Activated CD4-positive, alpha-beta T cell treated with anti-CD3 and anti-CD28 coated beads for 1 hour (primary cell): ENCODE measurements around the gene LSM7.
"Not testable (repeated sequence)": the region's sequence is repeated elsewhere in the genome, so short reads cannot be mapped to it uniquely, and the experiment has no call there.

Experiments used
- DNase-seq: peaks from one replicate; pipeline ENCODE4 v3.0.0-alpha.2; 2020

LSM7 gene

GRCh38 chr19:2291185-2291751, 37.1 kb downstream of the LSM7 start:
- DNase-seq: no peak

DNA sequence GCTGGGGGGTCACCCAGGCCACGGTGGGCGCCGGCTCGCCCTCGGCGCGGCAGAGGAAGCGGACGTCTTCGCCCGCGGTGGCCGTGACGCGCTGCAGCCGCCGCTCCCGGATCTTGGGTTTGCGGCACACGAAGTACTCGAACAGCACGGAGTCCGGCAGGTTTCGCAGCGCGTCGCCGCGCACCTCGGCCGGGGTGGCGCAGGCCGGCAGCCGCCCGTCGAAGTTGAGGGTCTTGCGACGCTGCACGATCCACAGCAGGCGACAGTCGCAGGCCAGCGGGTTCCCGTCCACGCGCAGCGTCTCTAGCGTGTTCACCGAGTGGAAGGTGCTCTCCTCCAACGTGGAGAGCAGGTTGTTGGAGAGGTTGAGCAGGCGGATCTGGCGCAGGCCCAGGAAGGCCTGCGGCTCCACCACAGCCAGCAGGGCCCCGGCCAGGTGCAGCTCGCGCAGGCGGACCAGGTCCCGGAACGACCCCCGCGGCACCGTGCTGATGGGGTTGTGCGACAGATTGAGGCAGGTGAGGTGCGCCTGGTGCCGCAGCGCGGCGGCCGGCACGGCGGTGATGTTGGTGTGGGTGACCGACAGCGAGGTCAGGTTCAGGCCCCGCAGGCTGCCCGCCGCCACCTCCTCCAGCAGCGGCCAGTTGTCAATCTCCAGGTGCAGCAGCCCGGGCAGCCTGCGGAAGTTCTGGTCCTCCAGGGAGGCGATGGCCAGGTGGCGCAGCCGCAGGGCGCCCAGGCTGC, 37.8 kb downstream of the LSM7 start:
- no peak for DNase-seq

- DNase-seq: peak; percentile 25
Observed at GRCh38 chr19:2289714-2290435, 38.5 kb downstream of the LSM7 start.

- no peak for DNase-seq
Observed at GRCh38 chr19:2288818-2289713, 39.3 kb downstream of the LSM7 start.

- DNase-seq: no peak
Observed at GRCh38 chr19:2288338-2288817, 40.0 kb downstream of the LSM7 start.

DNA sequence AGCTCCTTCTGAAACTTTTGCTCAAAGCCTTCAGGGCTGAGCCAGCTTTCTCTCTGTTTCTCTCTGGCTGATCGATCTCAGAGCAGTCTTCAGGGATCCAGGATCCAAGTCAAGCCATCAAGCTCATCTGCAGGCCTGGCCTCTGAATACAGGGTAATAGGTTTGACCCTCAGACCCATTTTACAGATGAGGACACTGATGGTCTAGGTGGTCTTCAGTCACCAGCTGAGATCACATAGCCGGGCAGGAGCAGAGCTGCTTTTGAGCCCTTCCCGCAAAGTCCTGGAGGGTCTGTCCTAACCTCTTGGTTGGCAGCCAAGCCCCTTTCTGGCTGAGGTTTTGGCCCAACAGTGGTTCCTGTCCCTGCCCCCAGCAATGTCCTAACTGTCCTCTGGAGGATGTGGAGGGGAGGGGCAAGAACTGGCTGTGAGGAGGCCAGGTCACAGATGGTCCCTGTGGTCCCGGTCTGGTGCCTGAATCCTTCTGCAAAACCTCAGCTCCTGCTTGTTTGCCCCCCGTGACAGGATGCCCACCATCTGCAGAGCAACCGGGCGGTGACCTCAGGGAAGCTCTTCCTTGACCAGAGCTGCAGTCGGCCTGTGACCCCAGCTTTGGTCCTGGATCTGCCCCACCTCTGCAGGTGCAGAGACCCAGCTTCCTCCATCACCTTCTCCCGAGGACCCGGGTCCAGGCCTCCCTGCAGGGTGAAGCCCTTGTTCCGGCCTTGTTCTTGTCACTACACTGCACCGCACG, 40.6 kb downstream of the LSM7 start:
- no peak for DNase-seq

- DNase-seq: no peak
Observed at GRCh38 chr19:2286402-2287140, 41.8 kb downstream of the LSM7 start.

DNA sequence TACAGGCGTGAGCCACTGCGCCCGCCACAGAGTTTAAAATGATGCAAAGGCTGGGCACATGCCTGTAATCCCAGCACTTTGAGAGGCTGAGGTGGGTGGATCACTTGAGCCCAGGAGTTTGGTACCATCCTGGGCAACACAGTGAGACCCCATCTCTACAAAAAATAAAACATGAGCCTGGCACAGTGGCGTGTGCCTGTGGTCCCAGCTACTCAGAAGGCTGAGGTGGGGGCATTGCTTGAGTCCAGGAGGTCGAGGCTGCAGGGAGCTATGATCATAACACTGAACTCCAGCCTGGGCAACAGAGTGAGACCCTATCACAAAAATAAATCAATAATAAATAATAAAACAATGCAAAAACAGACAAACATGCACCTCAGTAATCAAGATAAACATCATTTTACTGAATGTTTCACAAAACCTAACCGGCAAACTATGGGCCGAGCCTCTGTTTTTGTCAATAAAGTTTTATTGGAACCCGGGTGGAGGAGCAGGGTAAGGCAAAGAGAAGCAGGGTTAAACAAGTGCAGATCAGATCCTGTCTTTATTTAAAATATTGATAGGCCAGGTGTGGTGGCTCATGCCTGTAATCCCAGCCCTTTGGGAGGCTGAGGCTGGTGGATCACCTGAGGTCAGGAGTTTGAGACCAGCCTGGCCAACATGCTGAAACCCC, 44.4 kb downstream of the LSM7 start:
- no peak for DNase-seq

DNA sequence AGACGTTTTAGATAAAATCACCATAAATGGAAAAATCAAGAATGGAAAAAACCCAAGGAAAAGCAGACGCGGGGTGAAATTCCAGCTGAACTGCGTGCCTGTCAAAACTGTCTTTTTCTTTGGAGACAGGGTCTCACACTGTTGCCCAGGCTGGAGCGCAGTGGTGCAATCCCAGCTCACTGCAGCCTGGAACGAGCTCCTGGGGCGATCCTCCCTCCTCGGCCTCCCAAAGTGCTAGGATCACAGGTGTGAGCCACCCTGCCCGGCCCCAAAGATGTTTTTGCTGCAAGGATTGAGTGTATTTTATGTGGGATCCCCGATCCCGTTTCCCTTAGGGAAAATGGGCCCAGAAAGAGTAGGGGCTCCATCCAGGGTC, 45.5 kb downstream of the LSM7 start:
- DNase-seq: no peak

GRCh38 chr19:2282062-2282861, 46.1 kb downstream of the LSM7 start, which contains the start of gene PEAK3:
PEAK3 (minus strand) TSS chr19:2282175; CDS start chr19:2280931, 1,244 bp downstream.
- no peak for DNase-seq

GRCh38 chr19:2281265-2282061, 46.9 kb downstream of the LSM7 start:
- DNase-seq: not testable (repeated sequence)

DNA sequence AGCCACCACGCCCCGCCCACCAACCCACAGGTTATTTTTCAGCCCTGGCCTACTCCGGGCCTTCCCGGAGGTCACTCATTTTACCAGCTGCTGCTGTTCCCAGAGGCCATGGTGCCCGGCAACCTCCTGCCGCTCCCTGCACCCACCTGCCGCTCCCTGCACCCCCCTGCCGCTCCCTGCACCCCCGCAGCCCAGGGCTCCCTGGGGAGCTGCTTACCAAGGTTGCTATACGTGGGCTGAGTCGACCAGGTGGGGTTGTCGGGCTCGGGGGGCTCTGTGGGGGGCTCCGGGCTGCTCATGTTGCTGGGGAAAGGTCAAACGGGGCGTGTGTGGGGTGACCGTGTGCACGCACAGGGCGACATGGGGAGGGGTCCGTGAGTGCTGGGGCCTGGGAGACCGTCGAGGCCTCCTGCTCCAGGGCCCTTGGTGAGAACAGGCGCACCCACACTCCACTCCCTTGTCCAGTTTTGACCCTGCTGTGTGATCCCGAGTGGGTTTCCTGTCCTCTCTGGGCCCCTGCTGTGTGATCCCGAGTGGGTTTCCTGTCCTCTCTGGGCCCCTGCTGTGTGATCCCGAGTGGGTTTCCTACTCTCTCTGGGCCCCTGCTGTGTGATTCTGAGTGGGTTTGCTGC, 47.6 kb downstream of the LSM7 start:
- DNase-seq: no peak

- DNase-seq: no peak
Observed at GRCh38 chr19:2278459-2279158, 49.8 kb downstream of the LSM7 start.

DNA sequence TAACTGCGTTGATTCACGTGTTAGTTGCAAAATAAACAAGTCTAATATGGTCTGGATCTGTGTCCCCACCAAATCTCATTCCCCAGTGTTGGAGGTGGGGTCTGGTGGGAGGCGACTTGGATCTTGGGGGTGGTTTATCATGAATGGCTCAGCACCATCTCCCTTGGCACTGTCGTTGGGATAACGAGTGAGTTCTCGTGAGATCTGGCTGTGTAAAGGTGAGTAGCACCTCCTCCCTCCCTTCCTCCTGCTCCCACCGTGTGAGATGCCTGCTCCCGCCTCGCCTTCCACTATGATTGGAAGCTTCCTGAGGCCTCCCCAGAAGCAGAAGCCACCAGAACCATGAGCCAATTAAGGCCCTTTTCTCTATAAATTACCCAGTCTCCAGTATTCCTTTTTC, 51.2 kb downstream of the LSM7 start:
- no peak for DNase-seq

- DNase-seq: no peak
Observed at GRCh38 chr19:2276429-2276986, 51.9 kb downstream of the LSM7 start.

- DNase-seq: no peak
Observed at GRCh38 chr19:2275588-2276428, 52.6 kb downstream of the LSM7 start.
